KOPT-K1 (cell line): ENCODE measurements around the gene NHS.

Experiments
- H3K27ac ChIP-seq: fragments of 200-600 bp; sonication (generic); 2 replicates; pipeline ENCODE4 v1.5.1; 2016; ENCODE audit warnings: antibody characterized with exemption, mild to moderate bottlenecking, low read depth, low read length; ENCODE audit not compliant: poor library complexity, severe bottlenecking
- H3K36me3 ChIP-seq: fragments of 200-600 bp; sonication (generic); 2 replicates; pipeline ENCODE4 v1.5.1; 2017; ENCODE audit warnings: antibody characterized with exemption, mild to moderate bottlenecking, low read length, moderate library complexity; ENCODE audit not compliant: insufficient read depth
- H3K9me3 ChIP-seq: fragments of 200-600 bp; sonication (generic); 2 replicates; pipeline ENCODE4 v1.5.1; 2017; ENCODE audit warnings: antibody characterized with exemption, low read length, mild to moderate bottlenecking; ENCODE audit not compliant: insufficient read depth, poor library complexity, severe bottlenecking

The NHS gene

GRCh38 chrX:17449866-17450265, 74.9 kb downstream of the NHS start:
- Histone ChIP-seq H3K36me3 (no peaks in the 10 kb centered on the region), H3K27ac (no peak overlapping the region), H3K9me3 (no peaks in the 10 kb centered on the region)

GRCh38 chrX:17453788-17454187, 78.8 kb downstream of the NHS start:
- no peaks in the 10 kb centered on the region for H3K36me3 ChIP-seq
- no peak overlapping the region for H3K27ac ChIP-seq
- H3K9me3 ChIP-seq, result no peaks in the 10 kb centered on the region

- H3K36me3 ChIP-seq, result no peaks in the 10 kb centered on the region
Measured at GRCh38 chrX:17456526-17456925, 81.5 kb downstream of the NHS start.

DNA sequence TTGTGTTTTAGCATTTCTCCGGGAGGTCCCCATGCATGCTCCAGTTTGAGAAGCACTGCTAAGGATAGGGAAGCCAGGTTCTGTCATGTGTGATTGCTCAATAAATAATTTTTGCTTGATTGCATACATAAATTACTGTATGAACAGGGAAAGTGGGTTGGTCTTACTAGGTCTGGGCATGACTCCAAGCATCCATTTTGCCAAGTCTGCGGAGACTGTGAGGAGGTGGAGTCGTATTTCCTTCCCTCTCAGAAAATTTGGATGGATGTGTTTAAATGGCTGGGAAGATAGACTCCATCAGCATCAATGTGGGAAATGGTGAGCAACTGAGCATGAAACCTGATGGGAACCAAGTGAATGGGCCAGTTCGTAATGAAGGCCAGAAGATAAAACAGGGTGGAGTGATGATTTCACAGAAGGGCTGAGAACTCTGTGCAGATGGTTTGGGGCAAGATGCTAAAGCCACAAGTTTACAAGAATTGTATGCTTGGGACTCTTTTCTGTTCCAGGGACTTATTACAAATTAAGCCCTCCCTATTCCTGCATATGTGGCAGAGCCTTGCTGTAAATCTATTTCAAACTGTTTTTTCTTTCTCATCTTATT, 84.1 kb downstream of the NHS start:
- no peaks in the 10 kb centered on the region for H3K9me3 ChIP-seq
- H3K36me3 ChIP-seq, result no peaks in the 10 kb centered on the region
- no peak overlapping the region for H3K27ac ChIP-seq

More at GRCh38 chrX:17456526-17456925, 81.5 kb downstream of the NHS start:
- Histone ChIP-seq H3K9me3 (no peaks in the 10 kb centered on the region), H3K27ac (no peak overlapping the region)

GRCh38 chrX:17459661-17460060, 84.7 kb downstream of the NHS start:
- no peaks in the 10 kb centered on the region for H3K9me3 ChIP-seq
- no peak overlapping the region for H3K27ac ChIP-seq
- H3K36me3 ChIP-seq, result no peaks in the 10 kb centered on the region

GRCh38 chrX:17462881-17463280, 87.9 kb downstream of the NHS start:
- no peak overlapping the region for H3K27ac ChIP-seq

DNA sequence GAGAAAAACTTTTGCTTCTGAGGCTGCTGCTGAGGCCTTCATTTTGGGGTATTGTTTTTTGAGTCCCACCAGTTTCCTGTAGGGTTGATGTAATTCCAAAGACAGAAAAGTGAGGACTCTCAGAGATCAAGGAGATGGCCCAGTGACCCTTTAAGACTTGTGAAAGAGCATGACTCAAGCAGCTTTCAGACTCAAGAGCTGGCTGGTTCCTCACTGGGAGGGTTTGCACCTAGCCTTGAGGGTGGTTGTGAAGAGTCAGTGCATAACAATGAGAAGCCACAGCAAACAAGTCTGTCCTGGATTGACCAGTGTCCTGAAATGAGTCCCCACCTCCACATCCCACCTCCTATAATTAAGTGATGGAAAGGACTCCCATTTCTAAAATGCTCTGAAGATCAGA, 89.2 kb downstream of the NHS start:
- H3K9me3 ChIP-seq, result no peaks in the 10 kb centered on the region
- H3K36me3 ChIP-seq, result no peaks in the 10 kb centered on the region
- H3K27ac ChIP-seq, result no peak overlapping the region

More at GRCh38 chrX:17462881-17463280, 87.9 kb downstream of the NHS start:
- no peaks in the 10 kb centered on the region for H3K36me3 ChIP-seq
- H3K9me3 ChIP-seq, result no peaks in the 10 kb centered on the region

DNA sequence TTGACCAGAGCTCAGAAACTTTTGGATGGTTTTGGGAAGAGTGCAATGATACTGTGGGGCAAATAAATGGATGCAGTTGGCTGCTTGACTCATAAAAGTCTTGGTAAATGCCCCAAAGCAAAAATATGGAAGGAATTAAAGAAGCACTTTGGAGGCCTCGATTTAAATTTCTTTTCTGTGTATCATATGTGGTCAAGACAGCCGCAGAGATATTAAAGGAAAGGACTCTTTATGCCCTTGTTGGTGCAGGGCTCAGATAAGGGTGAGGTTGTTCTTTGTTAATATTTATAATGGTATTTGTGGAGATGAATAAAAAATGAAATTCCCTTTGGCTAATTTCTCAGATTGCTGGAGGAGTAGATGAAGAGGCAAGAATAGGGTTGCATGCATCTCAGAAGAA, 90.2 kb downstream of the NHS start:
- Histone ChIP-seq H3K36me3 (no peaks in the 10 kb centered on the region), H3K9me3 (no peaks in the 10 kb centered on the region), H3K27ac (no peak overlapping the region)

- Histone ChIP-seq H3K9me3 (no peaks in the 10 kb centered on the region), H3K27ac (no peak overlapping the region), H3K36me3 (no peaks in the 10 kb centered on the region)
Measured at GRCh38 chrX:17465802-17466201, 90.8 kb downstream of the NHS start.

GRCh38 chrX:17470136-17470535, 95.1 kb downstream of the NHS start:
- no peak overlapping the region for H3K27ac ChIP-seq
- H3K36me3 ChIP-seq, result no peaks in the 10 kb centered on the region
- no peaks in the 10 kb centered on the region for H3K9me3 ChIP-seq

- Histone ChIP-seq H3K27ac (no peak overlapping the region), H3K9me3 (no peaks in the 10 kb centered on the region), H3K36me3 (no peaks in the 10 kb centered on the region)
Measured at GRCh38 chrX:17471121-17471520, 96.1 kb downstream of the NHS start.

- H3K36me3 ChIP-seq, result no peaks in the 10 kb centered on the region
- H3K9me3 ChIP-seq, result no peaks in the 10 kb centered on the region
- no peak overlapping the region for H3K27ac ChIP-seq
Measured at GRCh38 chrX:17471861-17472260, 96.9 kb downstream of the NHS start.

GRCh38 chrX:17472424-17472823, 97.4 kb downstream of the NHS start:
- Histone ChIP-seq H3K27ac (no peak overlapping the region), H3K9me3 (no peaks in the 10 kb centered on the region), H3K36me3 (no peaks in the 10 kb centered on the region)

GRCh38 chrX:17473021-17473420, 98.0 kb downstream of the NHS start:
- no peaks in the 10 kb centered on the region for H3K36me3 ChIP-seq
- H3K9me3 ChIP-seq, result no peaks in the 10 kb centered on the region
- no peak overlapping the region for H3K27ac ChIP-seq

GRCh38 chrX:17474892-17475291, 99.9 kb downstream of the NHS start:
- no peaks in the 10 kb centered on the region for H3K36me3 ChIP-seq
- no peaks in the 10 kb centered on the region for H3K9me3 ChIP-seq
- no peak overlapping the region for H3K27ac ChIP-seq

DNA sequence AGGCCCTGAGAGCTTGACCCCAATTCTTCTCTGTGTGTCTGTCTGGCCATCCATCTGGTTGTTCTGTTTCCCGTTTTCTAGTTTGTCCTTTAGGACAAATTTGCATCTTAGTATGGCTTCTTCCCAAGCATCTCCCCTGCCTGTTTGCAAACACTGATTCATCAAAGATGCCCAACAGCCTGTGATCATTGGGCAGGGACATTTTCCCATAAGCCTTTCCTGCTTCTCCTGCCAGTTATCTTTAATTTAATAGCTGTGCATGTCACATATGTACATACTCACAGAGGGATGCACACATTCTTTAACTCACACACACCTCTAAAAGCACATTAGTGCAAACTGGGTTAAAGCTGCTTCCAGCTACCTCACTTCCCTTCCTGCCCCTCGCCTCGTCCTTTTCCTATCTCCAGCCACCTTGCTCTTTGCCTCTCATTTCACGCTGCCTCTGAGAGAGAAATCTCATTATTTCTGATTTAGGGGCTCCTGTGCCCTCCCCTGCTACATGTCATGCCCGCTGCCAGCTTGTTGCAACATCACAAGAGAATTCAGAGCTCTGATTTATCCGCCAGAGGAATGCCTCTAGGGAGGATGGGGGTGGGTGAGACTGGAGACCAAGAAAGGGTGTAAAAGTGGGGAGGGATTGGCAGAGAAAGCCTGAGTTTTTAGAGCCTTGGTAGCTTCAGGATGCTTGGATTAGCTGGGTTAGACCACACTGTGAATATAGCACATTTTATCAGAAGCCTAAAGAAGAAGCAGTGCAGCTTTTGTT, 100.6 kb downstream of the NHS start:
- no peak overlapping the region for H3K27ac ChIP-seq
- no peaks in the 10 kb centered on the region for H3K36me3 ChIP-seq
- H3K9me3 ChIP-seq, result no peaks in the 10 kb centered on the region
